ENCODE results near the gene DHX34. TPM values are rescaled to one million over a fixed set of nuclear protein-coding genes. Genes with fewer than 3 reads are reported as not detected.

DHX34 gene
- total RNA-seq, 1 experiment from 2014 or later = 38.2 TPM

- Histone ChIP-seq H4K20me1 (ENCODE audit: control insufficient read depth, insufficient read depth, insufficient read length) (no peaks in the 10 kb centered on the region), H3K18ac (ENCODE audit: insufficient read length, low read depth, low read length) (no peak overlapping the region), H3K79me1 (ENCODE audit: insufficient read depth, low read depth, low read length, poor library complexity, severe bottlenecking) (no peaks in the 10 kb centered on the region), H3K27me3 (ENCODE audit: insufficient read depth, low read length) (no peaks in the 10 kb centered on the region), H2BK15ac (ENCODE audit: low read depth, low read length) (no peak overlapping the region), H4K8ac (replicated peaks; ENCODE audit: insufficient read length, low read depth, low read length) (no peak overlapping the region), H3K9ac (ENCODE audit: extremely low read depth, insufficient read length, low read length) (no peak overlapping the region), H3K9me3 (ENCODE audit: control insufficient read depth, low read depth, low read length) (no peaks in the 10 kb centered on the region), H3K14ac (ENCODE audit: insufficient read depth, low read length) (no peak overlapping the region), H2BK12ac (ENCODE audit: insufficient read length, low read depth, low read length) (no peak overlapping the region), H2AFZ (ENCODE audit: low read length) (no peak overlapping the region), H3K4me2 (ENCODE audit: insufficient read depth, insufficient read length, low read length) (no peak overlapping the region), H3T11ph (ENCODE audit: low read length) (no peak overlapping the region), H2BK120ac (ENCODE audit: low read depth, low read length, poor library complexity, severe bottlenecking) (no peak overlapping the region), H3K27ac (ENCODE audit: insufficient read length, low read depth, low read length) (no peak overlapping the region), H2BK5ac (ENCODE audit: insufficient read length, low read length) (no peak overlapping the region), H3K4ac (ENCODE audit: low read depth, low read length) (no peak overlapping the region), H3K23ac (ENCODE audit: insufficient read length, low read depth, low read length) (no peak overlapping the region), H4K5ac (ENCODE audit: insufficient read length, low read depth, low read length) (no peak overlapping the region), H3K23me2 (ENCODE audit: insufficient read length, low read depth, low read length, poor library complexity, severe bottlenecking) (no peaks in the 10 kb centered on the region), H3K4me1 (ENCODE audit: insufficient read depth, low read length) (no peaks in the 10 kb centered on the region), H3K79me2 (ENCODE audit: insufficient read depth, low read length) (no peaks in the 10 kb centered on the region), H2BK20ac (ENCODE audit: low read depth, low read length, poor library complexity, severe bottlenecking) (no peak overlapping the region), H4K91ac (ENCODE audit: insufficient read length, low read depth, low read length) (no peak overlapping the region), H2AK5ac (ENCODE audit: insufficient read length, low read length) (no peak overlapping the region), H3K56ac (ENCODE audit: insufficient read length, low read depth, low read length) (no peak overlapping the region)
- WGBS (ENCODE audit: extremely low coverage, insufficient read length, low lambda C conversion rate) = no CpG with 5 or more reads among the region's 10 CpGs
- Mint-ChIP-seq H3K27me3 (ENCODE audit: low read depth) (peaks cover 4% of the 10 kb centered on the region), H3K4me1 (peaks cover 7% of the 10 kb centered on the region in 2 experiments), H3K27ac (no peak overlapping the region), H3K9me3 (peaks cover 0 to 2% of the 10 kb centered on the region in 2 experiments; a peak in 1 of 5 replicates), H3K4me3 (no peak overlapping the region), H3K36me3 (ENCODE audit: insufficient read depth in 1 of 3, low read depth in 3 of 3) (no peaks in the 10 kb centered on the region)
- no peak for TF ChIP-seq CTCF (conservative IDR thresholded peaks at IDR 0.05)
- DNase-seq = no peak
These were observed 46.9 kb upstream of the DHX34 start for GRCh38 chr19:47302249-47302648.
